Muscle layer of duodenum (tissue), 2 donors: ENCODE measurements around the gene RASSF5.

Source experiments
- H3K27ac ChIP-seq: one replicate; pipeline ENCODE4 v1.7.0; 2013; ENCODE audit warnings: mild to moderate bottlenecking, low read length
- H3K27me3 ChIP-seq: one replicate; pipeline ENCODE4 v1.7.0; 2013; ENCODE audit warnings: low read depth, mild to moderate bottlenecking, control low read depth, low read length
- H3K36me3 ChIP-seq, 2 donors: one replicate each; pipeline ENCODE4 v1.7.0; 2013; ENCODE audit warnings: low read length in 2 of 2, control low read depth in 1 of 2, mild to moderate bottlenecking in 1 of 2; ENCODE audit not compliant: insufficient read depth in 2 of 2, control insufficient read depth in 1 of 2
- H3K4me1 ChIP-seq, 2 donors: one replicate each; pipeline ENCODE4 v1.7.0; 2013; ENCODE audit warnings: low read length in 2 of 2, mild to moderate bottlenecking in 2 of 2, control low read depth in 1 of 2, moderate library complexity in 1 of 2; ENCODE audit not compliant: insufficient read depth in 2 of 2, control insufficient read depth in 1 of 2
- H3K4me3 ChIP-seq, 2 donors: one replicate each; pipeline ENCODE4 v1.7.0; 2013; ENCODE audit warnings: low read length in 2 of 2, low read depth in 1 of 2, mild to moderate bottlenecking in 1 of 2
- H3K9me3 ChIP-seq, 2 donors: one replicate each; pipeline ENCODE4 v1.7.0; 2013; ENCODE audit warnings: low read length in 2 of 2, control low read depth in 1 of 2, mild to moderate bottlenecking in 1 of 2; ENCODE audit not compliant: control insufficient read depth in 1 of 2
- donor health status: healthy.

Gene RASSF5

DNA sequence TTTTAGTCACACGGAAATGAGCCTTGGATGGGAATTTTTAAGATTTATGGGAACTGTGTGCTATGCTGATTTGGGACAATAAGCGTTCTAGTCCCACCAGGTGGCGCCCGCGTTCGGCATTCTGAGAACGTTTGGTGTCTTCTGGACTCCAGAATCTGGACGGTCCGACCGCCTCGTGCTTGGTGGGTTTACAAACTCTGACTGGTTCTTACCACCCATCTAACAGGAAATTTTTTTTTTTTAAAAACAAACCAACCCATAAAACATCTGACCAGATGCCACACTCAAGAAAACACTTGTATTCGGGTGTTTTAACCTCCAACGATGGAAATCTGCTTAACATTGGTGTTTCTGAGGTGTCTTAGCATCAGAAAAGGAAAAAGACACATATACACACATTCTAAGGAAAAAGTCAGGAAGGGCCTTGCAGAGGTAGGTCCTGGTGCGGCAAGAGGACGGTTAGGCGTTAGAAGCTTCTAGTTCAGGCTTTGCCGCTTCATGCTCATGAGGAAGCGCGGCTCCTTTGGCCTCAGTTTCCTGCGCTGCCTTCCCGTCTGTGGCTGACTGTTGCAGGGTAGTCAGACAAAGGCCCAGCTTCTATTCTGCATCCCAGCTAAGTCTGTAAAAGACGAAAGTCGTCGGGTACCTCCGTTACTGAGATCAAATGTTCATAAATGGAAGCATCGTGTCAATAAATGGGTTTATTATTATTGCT lies 127.2 kb downstream of the RASSF5 start:
- Histone ChIP-seq H3K27ac (peak overlapping the region; percentile 85), H3K36me3 (no peaks in the 10 kb centered on the region), H3K9me3 (no peaks in the 10 kb centered on the region), H3K4me1 (peaks cover 7 to 11% of the 10 kb centered on the region in 2 donors), H3K4me3 (peak overlapping the region; percentile 83 to 87), H3K27me3 (no peaks in the 10 kb centered on the region)

DNA sequence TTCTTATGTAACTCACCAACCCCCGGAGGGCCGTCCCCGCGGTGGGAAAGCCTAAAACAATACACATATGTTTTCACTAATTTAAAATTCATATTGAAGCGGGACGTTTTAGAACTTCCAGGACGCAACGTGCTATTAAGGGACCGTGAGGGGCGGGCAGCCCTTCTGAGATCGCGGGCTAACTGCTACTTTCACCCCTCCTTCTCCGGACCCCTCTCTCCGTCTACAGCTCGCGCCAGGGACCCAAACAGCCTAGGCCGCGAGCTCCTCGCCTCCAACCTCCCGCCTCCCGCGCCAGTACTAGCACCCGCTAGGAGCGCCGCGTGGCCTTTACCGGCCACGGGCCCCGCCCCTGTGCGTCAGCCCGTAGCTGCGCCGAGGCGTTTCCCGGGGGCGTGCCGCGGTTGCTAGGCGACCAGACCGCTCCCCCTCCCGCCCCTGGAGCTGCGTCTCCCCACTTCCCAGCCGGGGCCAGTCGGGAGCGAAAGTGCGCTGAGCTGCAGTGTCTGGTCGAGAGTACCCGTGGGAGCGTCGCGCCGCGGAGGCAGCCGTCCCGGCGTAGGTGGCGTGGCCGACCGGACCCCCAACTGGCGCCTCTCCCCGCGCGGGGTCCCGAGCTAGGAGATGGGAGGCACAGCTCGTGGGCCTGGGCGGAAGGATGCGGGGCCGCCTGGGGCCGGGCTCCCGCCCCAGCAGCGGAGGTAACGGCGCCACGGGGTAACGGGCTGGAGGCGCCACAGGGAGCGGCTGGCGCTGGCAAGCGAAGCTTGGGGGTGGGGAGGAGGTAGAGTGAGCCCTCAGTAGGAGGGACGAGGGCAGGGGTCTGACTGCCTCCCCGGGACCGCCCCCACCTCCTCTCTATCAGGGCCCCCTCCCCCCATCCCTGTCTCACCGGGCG lies 128.0 kb downstream of the RASSF5 start, which contains the start of gene DYRK3:
Gene DYRK3 (plus strand): TSS at position 457 of the 898 bp plus-strand sequence. CDS start 168 bp downstream, at position 625.
- Histone ChIP-seq H3K27ac (peak within 1 kb of the TSS; percentile 85), H3K27me3 (no peaks in the 10 kb centered on the region), H3K4me3 (peak within 1 kb of the TSS; percentile 83 to 87), H3K4me1 (peaks cover 7 to 11% of the 10 kb centered on the region in 2 donors), H3K9me3 (no peaks in the 10 kb centered on the region), H3K36me3 (no peaks in the 10 kb centered on the region)

DNA sequence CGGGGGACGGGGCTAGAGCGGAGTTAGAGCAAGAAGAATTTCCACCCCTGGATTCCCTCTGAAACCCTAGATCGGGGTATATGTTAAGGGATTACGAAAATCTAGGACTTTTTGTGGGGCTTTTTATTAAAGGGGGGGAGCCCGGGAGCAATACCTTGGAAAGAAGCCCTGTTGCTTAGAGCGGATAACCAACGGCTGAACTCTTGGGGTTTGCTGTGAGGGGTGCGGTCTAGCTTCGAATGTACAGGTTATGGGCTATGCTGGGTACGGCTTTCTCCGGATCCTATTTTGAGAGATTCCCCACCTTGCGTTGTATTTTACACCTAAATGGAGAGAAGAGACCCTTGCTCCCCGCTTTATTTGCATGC lies 128.6 kb downstream of the RASSF5 start:
- H3K9me3 ChIP-seq: no peaks in the 10 kb centered on the region
- H3K4me3 ChIP-seq: peak overlapping the region; percentile 83 to 87
- H3K27ac ChIP-seq: no peak overlapping the region
- H3K4me1 ChIP-seq: peaks cover 7 to 11% of the 10 kb centered on the region in 2 donors
- no peaks in the 10 kb centered on the region for H3K27me3 ChIP-seq
- no peaks in the 10 kb centered on the region for H3K36me3 ChIP-seq

DNA sequence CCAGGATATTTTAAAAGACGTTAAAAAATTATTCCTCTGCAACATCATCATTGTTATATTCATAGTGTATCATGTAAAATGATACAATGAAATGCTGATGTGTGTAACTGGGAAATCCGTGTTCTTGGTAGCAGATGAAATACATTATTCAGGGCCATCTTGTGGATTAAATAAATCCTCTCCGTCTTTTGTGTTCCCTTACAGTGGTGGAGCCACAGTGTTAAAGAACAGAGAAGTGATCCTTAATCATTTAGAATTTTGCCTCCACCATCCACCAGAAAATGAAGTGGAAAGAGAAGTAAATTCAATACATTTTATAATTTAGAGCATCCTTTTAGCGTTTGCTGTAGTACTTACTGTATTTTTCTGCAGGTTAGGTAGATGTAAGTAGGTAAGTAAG lies 129.3 kb downstream of the RASSF5 start:
- Histone ChIP-seq H3K9me3 (no peaks in the 10 kb centered on the region), H3K27me3 (no peaks in the 10 kb centered on the region), H3K27ac (no peak overlapping the region), H3K4me3 (peak overlapping the region in 1 of 2 donors; percentile 12), H3K36me3 (no peaks in the 10 kb centered on the region), H3K4me1 (peaks cover 7 to 11% of the 10 kb centered on the region in 2 donors)

DNA sequence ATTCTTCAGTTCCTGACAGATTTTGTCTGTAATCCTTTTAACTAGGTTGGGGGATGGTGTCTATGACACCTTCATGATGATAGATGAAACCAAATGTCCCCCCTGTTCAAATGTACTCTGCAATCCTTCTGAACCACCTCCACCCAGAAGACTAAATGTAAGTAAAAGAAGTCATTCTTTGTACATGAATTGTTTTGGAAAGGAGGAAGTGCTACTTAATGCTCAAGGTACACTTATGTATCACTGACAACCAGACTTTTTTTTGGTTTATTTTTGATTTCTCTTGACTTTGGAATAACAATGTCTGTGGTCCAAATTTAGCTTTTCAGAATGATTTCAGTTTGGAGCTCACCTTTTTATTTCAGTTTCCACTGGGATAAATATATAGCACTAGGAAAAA lies 130.3 kb downstream of the RASSF5 start:
- Histone ChIP-seq H3K36me3 (no peaks in the 10 kb centered on the region), H3K4me3 (no peak overlapping the region), H3K27me3 (no peaks in the 10 kb centered on the region), H3K27ac (no peak overlapping the region), H3K9me3 (no peaks in the 10 kb centered on the region), H3K4me1 (peaks cover 7 to 11% of the 10 kb centered on the region in 2 donors)
